Keratinocyte (primary cell): ENCODE measurements around the gene MARK1. TPM values are rescaled to one million over a fixed set of nuclear protein-coding genes. Genes with fewer than 3 reads are reported as not detected.

Experiments used
- DNase-seq: peaks from one replicate; pipeline ENCODE4 v3.0.0-alpha.2; 2011; ENCODE audit warnings: low read depth, missing footprints, low spot score
- FAIRE-seq: peaks from 2 replicates; lab custom pipeline; 2011; peaks lifted over from hg19 to GRCh38; lab: Jason Lieb, UNC
- H2AFZ ChIP-seq: 2 replicates; pipeline ENCODE4 v1.6.0; 2012; ENCODE audit warnings: low read length, control low read depth, inconsistent platforms; ENCODE audit not compliant: control insufficient read depth
- H3K27ac ChIP-seq: 2 replicates; pipeline ENCODE4 v1.5.1; 2011; ENCODE audit warnings: low read length; ENCODE audit not compliant: control insufficient read depth, insufficient read depth
- H3K27me3 ChIP-seq: 3 replicates; pipeline ENCODE4 v1.6.0; 2011; ENCODE audit warnings: low read length; ENCODE audit not compliant: control insufficient read depth, insufficient read depth; ENCODE audit errors: extremely low read depth
- H3K36me3 ChIP-seq, 2 experiments: 2 replicates in 1 of 2; 3 replicates in 1 of 2; pipeline ENCODE4 v1.5.1; 2011; ENCODE audit warnings: low read length in 2 of 2, mild to moderate bottlenecking in 1 of 2; ENCODE audit not compliant: control insufficient read depth in 2 of 2, insufficient read depth in 2 of 2; ENCODE audit errors: extremely low read depth in 1 of 2
- H3K4me1 ChIP-seq: 3 replicates; pipeline ENCODE4 v1.5.1; 2011; ENCODE audit warnings: low read length; ENCODE audit not compliant: control insufficient read depth, insufficient read depth; ENCODE audit errors: extremely low read depth
- H3K4me2 ChIP-seq: 3 replicates; pipeline ENCODE4 v1.6.0; 2011; ENCODE audit warnings: low read depth, low read length; ENCODE audit not compliant: control insufficient read depth, insufficient read depth; ENCODE audit errors: extremely low read depth
- H3K4me3 ChIP-seq, 3 experiments: fragments of 200-600 bp in 1 of 3; sonication (generic) in 1 of 3; 2 replicates in 2 of 3; 3 replicates in 1 of 3; pipeline ENCODE4 v1.5.1; 2011 to 2016; ENCODE audit warnings: low read length in 3 of 3, mild to moderate bottlenecking in 3 of 3, control low read depth in 2 of 3, inconsistent platforms in 1 of 3, low read depth in 1 of 3, mixed read lengths in 1 of 3, mixed run types in 1 of 3, moderate library complexity in 1 of 3; ENCODE audit not compliant: control insufficient read depth in 2 of 3, insufficient read depth in 2 of 3; ENCODE audit errors: extremely low read depth in 1 of 3
- H3K79me2 ChIP-seq: 2 replicates; pipeline ENCODE4 v1.6.0; 2012; ENCODE audit warnings: low read length; ENCODE audit not compliant: control insufficient read depth, insufficient read depth
- H3K9ac ChIP-seq: 3 replicates; pipeline ENCODE4 v1.6.0; 2011; ENCODE audit warnings: low read length; ENCODE audit not compliant: control insufficient read depth, insufficient read depth; ENCODE audit errors: extremely low read depth
- H3K9me1 ChIP-seq: 3 replicates; pipeline ENCODE4 v1.6.0; 2011; ENCODE audit warnings: low read length; ENCODE audit not compliant: control insufficient read depth, insufficient read depth; ENCODE audit errors: extremely low read depth
- H3K9me3 ChIP-seq: 2 replicates; pipeline ENCODE4 v1.5.1; 2012; ENCODE audit warnings: low read depth, low read length; ENCODE audit not compliant: control insufficient read depth
- H4K20me1 ChIP-seq: 3 replicates; pipeline ENCODE4 v1.6.0; 2011; ENCODE audit warnings: low read length; ENCODE audit not compliant: control insufficient read depth, insufficient read depth; ENCODE audit errors: extremely low read depth
- EZH2 ChIP-seq: IDR thresholded peaks from one replicate; pipeline ENCODE4 v1.6.1; 2012; ENCODE audit warnings: inconsistent platforms, mild to moderate bottlenecking, low read length, moderate library complexity
- dilution Hi-C: fragments of 300-500 bp; cut with MboI; formaldehyde crosslinking; loops from one replicate; pipeline ENCODE4 v1.7.0; 2020; ENCODE audit warnings: low sequenced_read_pairs; ENCODE audit not compliant: extremely low pct_ligation_motif_present
- polyA plus RNA-seq, 5 experiments: library from polyadenylated mRNA; depleted of rRNA in 3 of 5; stranded (reverse) in 3 of 5; stranded (forward) in 1 of 5; unstranded in 1 of 5; fragments of >200 nt; gene quantifications; 1 replicate in 1 of 5; 2 replicates in 3 of 5; 3 replicates in 1 of 5; pipeline versions ENCODE4 v1.2.1 to v1.2.3, GENCODE V29; 2011 to 2012; ENCODE audit warnings: missing spikeins in 2 of 5, low read depth in 1 of 5, low replicate concordance in 1 of 5
- TF ChIP-seq, protein P1 (sequence below), 3 experiments: IDR thresholded peaks in 1 of 3; conservative IDR thresholded peaks in 1 of 3; optimal IDR thresholded peaks in 1 of 3; 2 replicates in 2 of 3; 3 replicates in 1 of 3; pipeline versions ENCODE3 to v1.5.1; 2011; ENCODE audit warnings: low read length in 3 of 3, mild to moderate bottlenecking in 3 of 3, moderate library complexity in 2 of 3, control low read depth in 1 of 3, inconsistent platforms in 1 of 3; ENCODE audit not compliant: insufficient read depth in 2 of 3; ENCODE audit errors: extremely low read depth in 1 of 3

MARK1 gene
- polyA plus RNA-seq, 1 donor (not counting 4 experiments of a cell fraction or from before 2014, with no cell fraction given): 8.4 TPM

DNA sequence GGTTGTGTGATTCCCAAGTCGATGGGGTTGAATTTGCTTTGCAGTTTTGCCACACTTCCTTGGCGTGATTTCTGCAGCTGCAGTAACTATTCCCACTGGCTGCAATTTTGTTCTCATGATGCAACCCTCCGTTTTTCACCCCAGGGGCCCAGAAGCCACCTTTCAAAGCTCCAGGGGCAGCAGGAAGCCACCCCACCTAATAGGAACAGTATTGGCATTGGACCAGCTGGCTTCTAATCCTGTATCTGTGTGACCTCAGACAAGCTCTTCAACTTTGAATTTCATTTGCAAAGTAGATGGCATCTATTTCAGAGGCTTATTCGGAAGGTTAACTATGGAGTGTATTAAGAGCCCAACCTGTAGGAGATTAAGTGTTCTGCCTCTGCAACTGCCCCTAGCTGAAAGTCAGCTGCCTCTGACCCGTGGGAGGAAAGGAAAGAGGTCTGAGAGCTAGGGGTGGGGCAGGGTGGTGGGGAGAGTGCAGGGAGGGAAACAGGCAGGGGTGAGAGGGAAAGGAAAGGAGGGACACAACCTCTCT, 174.9 kb downstream of the MARK1 start:
- Histone ChIP-seq H3K4me1 (no peaks in the 10 kb centered on the region), H3K79me2 (no peaks in the 10 kb centered on the region), H3K4me2 (no peak overlapping the region), H3K9ac (no peak overlapping the region), H3K27me3 (peaks cover 5% of the 10 kb centered on the region), H3K27ac (no peak overlapping the region), H3K9me3 (no peaks in the 10 kb centered on the region), H3K9me1 (no peaks in the 10 kb centered on the region), H4K20me1 (no peaks in the 10 kb centered on the region), H2AFZ (no peak overlapping the region), H3K36me3 (no peaks in the 10 kb centered on the region), H3K4me3 (no peak overlapping the region)
- FAIRE-seq: no peak
- no peak for DNase-seq
- TF ChIP-seq EZH2: no peak
- TF ChIP-seq, protein P1, sequence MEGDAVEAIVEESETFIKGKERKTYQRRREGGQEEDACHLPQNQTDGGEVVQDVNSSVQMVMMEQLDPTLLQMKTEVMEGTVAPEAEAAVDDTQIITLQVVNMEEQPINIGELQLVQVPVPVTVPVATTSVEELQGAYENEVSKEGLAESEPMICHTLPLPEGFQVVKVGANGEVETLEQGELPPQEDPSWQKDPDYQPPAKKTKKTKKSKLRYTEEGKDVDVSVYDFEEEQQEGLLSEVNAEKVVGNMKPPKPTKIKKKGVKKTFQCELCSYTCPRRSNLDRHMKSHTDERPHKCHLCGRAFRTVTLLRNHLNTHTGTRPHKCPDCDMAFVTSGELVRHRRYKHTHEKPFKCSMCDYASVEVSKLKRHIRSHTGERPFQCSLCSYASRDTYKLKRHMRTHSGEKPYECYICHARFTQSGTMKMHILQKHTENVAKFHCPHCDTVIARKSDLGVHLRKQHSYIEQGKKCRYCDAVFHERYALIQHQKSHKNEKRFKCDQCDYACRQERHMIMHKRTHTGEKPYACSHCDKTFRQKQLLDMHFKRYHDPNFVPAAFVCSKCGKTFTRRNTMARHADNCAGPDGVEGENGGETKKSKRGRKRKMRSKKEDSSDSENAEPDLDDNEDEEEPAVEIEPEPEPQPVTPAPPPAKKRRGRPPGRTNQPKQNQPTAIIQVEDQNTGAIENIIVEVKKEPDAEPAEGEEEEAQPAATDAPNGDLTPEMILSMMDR (optimal IDR thresholded peaks at IDR 0.05 in 1 of 3, IDR thresholded peaks at IDR 0.05 in 1 of 3, conservative IDR thresholded peaks at IDR 0.05 in 1 of 3; ENCODE audit: extremely low read depth in 1 of 3, insufficient read depth in 2 of 3, low read length in 3 of 3): no peak
- dilution Hi-C loops: no loop called here

DNA sequence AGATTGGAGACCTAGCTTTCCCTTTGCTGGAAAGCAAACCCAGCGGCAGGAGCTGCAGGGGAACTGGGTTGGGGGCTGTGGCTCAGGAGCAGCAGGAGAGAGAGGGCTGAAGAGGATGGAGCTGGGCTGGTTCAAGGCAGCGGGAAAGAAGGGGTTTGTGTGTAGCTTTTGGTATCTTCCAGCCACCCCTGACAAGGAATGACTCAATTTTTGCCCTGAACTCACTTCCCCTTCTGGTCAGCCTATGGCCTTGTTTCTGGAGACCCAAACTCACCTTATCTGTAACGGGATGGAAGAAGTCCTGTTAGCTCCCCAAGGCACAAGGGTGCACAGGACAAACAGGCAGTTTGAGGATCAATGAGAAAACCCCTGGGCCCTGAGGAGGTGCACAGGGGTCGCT, 175.4 kb downstream of the MARK1 start:
- Histone ChIP-seq H3K79me2 (no peaks in the 10 kb centered on the region), H3K4me3 (no peak overlapping the region), H3K4me1 (no peaks in the 10 kb centered on the region), H3K27me3 (peaks cover 5% of the 10 kb centered on the region), H3K9ac (no peak overlapping the region), H3K36me3 (no peaks in the 10 kb centered on the region), H2AFZ (no peak overlapping the region), H3K9me1 (no peaks in the 10 kb centered on the region), H3K27ac (no peak overlapping the region), H3K9me3 (no peaks in the 10 kb centered on the region), H3K4me2 (no peak overlapping the region), H4K20me1 (no peaks in the 10 kb centered on the region)
- DNase-seq: no peak
- TF ChIP-seq EZH2: no peak
- TF ChIP-seq, protein P1 (optimal IDR thresholded peaks at IDR 0.05 in 1 of 3, IDR thresholded peaks at IDR 0.05 in 1 of 3, conservative IDR thresholded peaks at IDR 0.05 in 1 of 3; ENCODE audit: extremely low read depth in 1 of 3, insufficient read depth in 2 of 3, low read length in 3 of 3): no peak
- FAIRE-seq: no peak
- dilution Hi-C loops: no loop called here
